OCI-M2 (cell line): ENCODE data around the gene PARP12.

ENCODE experiments used
- DNase-seq: peaks from one replicate; lab custom pipeline; 2025; ENCODE audit not compliant: unreplicated experiment; lab: John Stamatoyannopoulos, UW

The PARP12 gene

GRCh38 chr7:140015471-140015970 lies 47.2 kb downstream of the PARP12 start:
- no peak for DNase-seq

- no peak for DNase-seq
Observed at GRCh38 chr7:140014123-140014522, 48.6 kb downstream of the PARP12 start.

- DNase-seq: no peak
Observed at GRCh38 chr7:140013676-140014075, 49.1 kb downstream of the PARP12 start.

GRCh38 chr7:140010194-140010895 lies 52.4 kb downstream of the PARP12 start:
- no peak for DNase-seq

- DNase-seq: no peak
Observed at GRCh38 chr7:140009735-140010134, 53.0 kb downstream of the PARP12 start.

GRCh38 chr7:140008755-140009610 lies 53.8 kb downstream of the PARP12 start:
- DNase-seq: no peak

GRCh38 chr7:140007051-140007690 lies 55.6 kb downstream of the PARP12 start:
- DNase-seq: no peak

GRCh38 chr7:140006600-140006999 lies 56.2 kb downstream of the PARP12 start:
- DNase-seq: no peak

- DNase-seq: no peak
Observed at GRCh38 chr7:140005754-140006503, 56.8 kb downstream of the PARP12 start.

- no peak for DNase-seq
Observed at GRCh38 chr7:140005341-140005740, 57.4 kb downstream of the PARP12 start.

GRCh38 chr7:140004672-140005071 lies 58.1 kb downstream of the PARP12 start:
- no peak for DNase-seq

- peak; percentile 64 for DNase-seq
Observed at GRCh38 chr7:140003913-140004382, 58.8 kb downstream of the PARP12 start.

GRCh38 chr7:140000666-140001268 lies 62.0 kb downstream of the PARP12 start:
- DNase-seq: no peak

- DNase-seq: no peak
Observed at GRCh38 chr7:139999516-139999915, 63.2 kb downstream of the PARP12 start.

GRCh38 chr7:139998572-139998971 lies 64.2 kb downstream of the PARP12 start:
- no peak for DNase-seq

- no peak for DNase-seq
Observed at GRCh38 chr7:139995017-139995915, 67.5 kb downstream of the PARP12 start.

- no peak for DNase-seq
Observed at GRCh38 chr7:139994356-139994755, 68.4 kb downstream of the PARP12 start.

GRCh38 chr7:139993592-139993991 lies 69.2 kb downstream of the PARP12 start:
- no peak for DNase-seq

- no peak for DNase-seq
Observed at GRCh38 chr7:139993169-139993568, 69.6 kb downstream of the PARP12 start.
